SJCRH30 (cell line): ENCODE data around the gene GFM1. TPM values are rescaled to one million over a fixed set of nuclear protein-coding genes. Genes with fewer than 3 reads are reported as not detected.
"Not testable (repeated sequence)": the region's sequence is repeated elsewhere in the genome, so short reads cannot be mapped to it uniquely, and the experiment has no call there.

Experiments
- DNase-seq, 2 experiments: peaks; one replicate each; pipeline ENCODE4 v3.0.0-alpha.2; 2015 to 2020
- H3K27ac ChIP-seq: fragments of 250-450 bp; sonication (Bioruptor Pico); 2 replicates; pipeline ENCODE4 v1.5.1; 2020; ENCODE audit warnings: mild to moderate bottlenecking, moderate library complexity
- H3K27me3 ChIP-seq: fragments of 250-450 bp; sonication (Bioruptor Pico); 2 replicates; pipeline ENCODE4 v1.5.1; 2020; ENCODE audit warnings: mild to moderate bottlenecking, moderate library complexity
- H3K36me3 ChIP-seq: fragments of 250-450 bp; sonication (Bioruptor Pico); 2 replicates; pipeline ENCODE4 v1.5.1; 2020; ENCODE audit warnings: mild to moderate bottlenecking, moderate library complexity
- H3K4me1 ChIP-seq: fragments of 250-450 bp; sonication (Bioruptor Pico); 2 replicates; pipeline ENCODE4 v1.5.1; 2020; ENCODE audit warnings: mild to moderate bottlenecking, moderate library complexity
- H3K4me3 ChIP-seq: fragments of 250-450 bp; sonication (Bioruptor Pico); 2 replicates; pipeline ENCODE4 v1.5.1; 2020; ENCODE audit warnings: mild to moderate bottlenecking, moderate library complexity
- H3K9me3 ChIP-seq: fragments of 250-450 bp; sonication (Bioruptor Pico); replicated peaks from 2 replicates; pipeline ENCODE4 v1.5.1; 2020; ENCODE audit warnings: mild to moderate bottlenecking, moderate library complexity
- total RNA-seq: library from RNA; depleted of rRNA; stranded (reverse); fragments of >200 nt; shearing (Covaris generic); gene quantifications from 2 replicates; pipeline ENCODE4 v1.2.3, GENCODE V29; 2014

Gene GFM1
- total RNA-seq, 1 experiment from 2014 or later: 48.1 TPM

GRCh38 chr3:158660711-158661110 is 16.4 kb downstream of the GFM1 start:
- DNase-seq: no peak
- Histone ChIP-seq H3K9me3 (no peaks in the 10 kb centered on the region), H3K36me3 (peaks cover 65% of the 10 kb centered on the region), H3K4me3 (no peak overlapping the region), H3K27me3 (no peaks in the 10 kb centered on the region), H3K4me1 (no peaks in the 10 kb centered on the region), H3K27ac (no peak overlapping the region)

GRCh38 chr3:158663246-158663645 is 18.9 kb downstream of the GFM1 start:
- Histone ChIP-seq H3K27ac (no peak overlapping the region), H3K4me1 (no peaks in the 10 kb centered on the region), H3K36me3 (peaks cover 64% of the 10 kb centered on the region), H3K27me3 (no peaks in the 10 kb centered on the region), H3K4me3 (no peak overlapping the region), H3K9me3 (no peaks in the 10 kb centered on the region)
- no peak for DNase-seq

GRCh38 chr3:158663832-158664231 is 19.5 kb downstream of the GFM1 start:
- Histone ChIP-seq H3K4me1 (no peaks in the 10 kb centered on the region), H3K36me3 (peaks cover 60% of the 10 kb centered on the region), H3K9me3 (no peaks in the 10 kb centered on the region), H3K27ac (no peak overlapping the region), H3K27me3 (no peaks in the 10 kb centered on the region), H3K4me3 (no peak overlapping the region)
- no peak for DNase-seq

GRCh38 chr3:158666416-158666815 is 22.1 kb downstream of the GFM1 start:
- Histone ChIP-seq H3K27ac (no peak overlapping the region), H3K27me3 (no peaks in the 10 kb centered on the region), H3K9me3 (no peaks in the 10 kb centered on the region), H3K4me1 (no peaks in the 10 kb centered on the region), H3K4me3 (no peak overlapping the region), H3K36me3 (peaks cover 53% of the 10 kb centered on the region)
- no peak for DNase-seq

- no peak overlapping the region for H3K4me3 ChIP-seq
- no peaks in the 10 kb centered on the region for H3K4me1 ChIP-seq
- H3K27me3 ChIP-seq: no peaks in the 10 kb centered on the region
- no peak for DNase-seq
- peaks cover 32% of the 10 kb centered on the region for H3K36me3 ChIP-seq
- H3K9me3 ChIP-seq: no peaks in the 10 kb centered on the region
- no peak overlapping the region for H3K27ac ChIP-seq
Observed at GRCh38 chr3:158668506-158668905, 24.2 kb downstream of the GFM1 start.

GRCh38 chr3:158671821-158672214 is 27.5 kb downstream of the GFM1 start:
- no peak for DNase-seq
- Histone ChIP-seq H3K27ac (no peak overlapping the region), H3K36me3 (peaks cover 8% of the 10 kb centered on the region), H3K4me3 (no peak overlapping the region), H3K27me3 (no peaks in the 10 kb centered on the region), H3K4me1 (no peaks in the 10 kb centered on the region), H3K9me3 (no peaks in the 10 kb centered on the region)

GRCh38 chr3:158672215-158673176 is 28.2 kb downstream of the GFM1 start, which contains the start of gene LXN:
TSS of gene LXN (minus strand) at chr3:158672648. CDS start at chr3:158672478, 170 bp downstream.
- H3K36me3 ChIP-seq: peaks cover 3% of the 10 kb centered on the region; the same call in 1 of the 2 replicates
- no peak within 1 kb of the TSS for H3K4me3 ChIP-seq
- H3K27ac ChIP-seq: no peak within 1 kb of the TSS
- no peak for DNase-seq
- H3K4me1 ChIP-seq: no peaks in the 10 kb centered on the region
- no peaks in the 10 kb centered on the region for H3K9me3 ChIP-seq
- H3K27me3 ChIP-seq: no peaks in the 10 kb centered on the region

GRCh38 chr3:158678687-158679086 is 34.4 kb downstream of the GFM1 start:
- no peak for DNase-seq
- no peak overlapping the region for H3K4me3 ChIP-seq
- H3K27me3 ChIP-seq: no peaks in the 10 kb centered on the region
- H3K9me3 ChIP-seq: no peaks in the 10 kb centered on the region
- no peaks in the 10 kb centered on the region for H3K4me1 ChIP-seq
- H3K36me3 ChIP-seq: peaks cover 7% of the 10 kb centered on the region
- no peak overlapping the region for H3K27ac ChIP-seq

GRCh38 chr3:158679547-158680000 is 35.2 kb downstream of the GFM1 start:
- no peaks in the 10 kb centered on the region for H3K27me3 ChIP-seq
- no peaks in the 10 kb centered on the region for H3K4me1 ChIP-seq
- H3K9me3 ChIP-seq: no peaks in the 10 kb centered on the region
- H3K36me3 ChIP-seq: peaks cover 7% of the 10 kb centered on the region
- DNase-seq: no peak
- no peak overlapping the region for H3K27ac ChIP-seq
- H3K4me3 ChIP-seq: no peak overlapping the region

GRCh38 chr3:158680861-158681260 is 36.5 kb downstream of the GFM1 start:
- DNase-seq: no peak
- Histone ChIP-seq H3K9me3 (no peaks in the 10 kb centered on the region), H3K4me1 (no peaks in the 10 kb centered on the region), H3K4me3 (no peak overlapping the region), H3K36me3 (peaks cover 15% of the 10 kb centered on the region), H3K27ac (no peak overlapping the region), H3K27me3 (no peaks in the 10 kb centered on the region)

GRCh38 chr3:158683230-158683962 is 39.1 kb downstream of the GFM1 start:
- Histone ChIP-seq H3K27me3 (no peaks in the 10 kb centered on the region), H3K9me3 (no peaks in the 10 kb centered on the region), H3K4me3 (no peak overlapping the region), H3K36me3 (peaks cover 15% of the 10 kb centered on the region), H3K4me1 (no peaks in the 10 kb centered on the region), H3K27ac (no peak overlapping the region)
- DNase-seq: no peak

GRCh38 chr3:158685159-158685558 is 40.8 kb downstream of the GFM1 start:
- Histone ChIP-seq H3K4me1 (no peaks in the 10 kb centered on the region), H3K27ac (no peak overlapping the region), H3K9me3 (no peaks in the 10 kb centered on the region), H3K36me3 (peaks cover 15% of the 10 kb centered on the region), H3K4me3 (no peak overlapping the region), H3K27me3 (no peaks in the 10 kb centered on the region)
- DNase-seq: no peak

- not testable (repeated sequence) for H3K9me3 ChIP-seq, H3K4me3 ChIP-seq, H3K27ac ChIP-seq, DNase-seq, H3K4me1 ChIP-seq, H3K27me3 ChIP-seq
- H3K36me3 ChIP-seq: peaks cover 21% of the 10 kb centered on the region
Observed at GRCh38 chr3:158693866-158694456, 49.6 kb downstream of the GFM1 start.

GRCh38 chr3:158696618-158697017 is 52.3 kb downstream of the GFM1 start:
- Histone ChIP-seq H3K4me3 (no peak overlapping the region), H3K27ac (no peak overlapping the region), H3K36me3 (peaks cover 21% of the 10 kb centered on the region), H3K9me3 (no peaks in the 10 kb centered on the region), H3K27me3 (no peaks in the 10 kb centered on the region), H3K4me1 (no peaks in the 10 kb centered on the region)
- no peak for DNase-seq

- no peaks in the 10 kb centered on the region for H3K27me3 ChIP-seq
- no peak overlapping the region for H3K4me3 ChIP-seq
- peaks cover 4% of the 10 kb centered on the region; the same call in 1 of the 2 replicates for H3K36me3 ChIP-seq
- H3K27ac ChIP-seq: no peak overlapping the region
- no peak for DNase-seq
- H3K4me1 ChIP-seq: no peaks in the 10 kb centered on the region
- H3K9me3 ChIP-seq: no peaks in the 10 kb centered on the region
Observed at GRCh38 chr3:158700559-158700958, 56.2 kb downstream of the GFM1 start.
